Left ventricle myocardium inferior (tissue), 1 donor: ENCODE measurements around the gene SUGCT. TPM values are rescaled to one million over a fixed set of nuclear protein-coding genes. Genes with fewer than 3 reads are reported as not detected.

Source experiments
- DNase-seq: peaks from one replicate; pipeline ENCODE4 v3.0.0-alpha.2; 2020
- H3K27ac ChIP-seq: fragments of 200-600 bp; replicated peaks from 2 replicates; pipeline ENCODE4 v1.8.0; 2021
- H3K27me3 ChIP-seq: fragments of 200-600 bp; 2 replicates; pipeline ENCODE4 v1.8.0; 2021; ENCODE audit warnings: low read depth
- H3K36me3 ChIP-seq: fragments of 200-600 bp; 2 replicates; pipeline ENCODE4 v1.8.0; 2021
- H3K4me1 ChIP-seq: fragments of 200-600 bp; 2 replicates; pipeline ENCODE4 v1.8.0; 2021
- H3K4me3 ChIP-seq: fragments of 200-600 bp; 2 replicates; pipeline ENCODE4 v1.8.0; 2021; ENCODE audit warnings: mild to moderate bottlenecking, moderate library complexity
- H3K9me3 ChIP-seq: fragments of 200-600 bp; replicated peaks from 2 replicates; pipeline ENCODE4 v1.8.0; 2021
- CTCF ChIP-seq: fragments of 200-600 bp; IDR thresholded peaks from 2 replicates; pipeline ENCODE4 v1.8.0; 2021; ENCODE audit warnings: antibody characterized with exemption, mild to moderate bottlenecking, borderline replicate concordance
- intact Hi-C: fragments of 100-400 bp; cut with micrococcal nuclease; formaldehyde crosslinking; loops from one replicate; pipeline ENCODE4 v1.11.0; 2022
- total RNA-seq: library from RNA; stranded (reverse); fragmentation: NEBNext Ultra II Directional; extraction: Animal tissue kit (Norgen Biotek cat#: 25700); gene quantifications from one replicate; pipeline ENCODE4 v1.2.1, GENCODE V29; 2021
- donor health status: DM: no; HTN: yes; CAD: no; lungs with severe emphysema.

The SUGCT gene
- total RNA-seq, 1 donor from 2014 or later: 5.0 TPM

DNA sequence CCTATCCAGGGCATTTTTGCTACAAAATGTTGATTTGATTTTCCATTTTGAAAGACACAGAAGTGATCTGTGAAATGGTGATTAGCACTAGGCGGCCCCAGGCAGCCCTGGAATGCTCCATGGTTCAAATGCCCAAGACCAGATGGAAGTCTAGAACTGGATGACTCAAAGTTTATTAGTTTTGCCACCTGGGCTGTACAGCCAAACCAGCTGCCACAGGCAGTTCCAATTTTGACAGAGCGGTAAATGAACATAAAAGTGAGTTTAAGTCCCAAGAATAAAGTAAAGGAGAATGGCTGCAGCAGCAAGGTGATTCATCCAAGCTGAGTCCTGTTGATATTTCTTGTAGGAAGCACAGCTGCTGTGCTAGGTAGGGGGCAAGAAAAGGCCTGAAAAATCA is 180.5 kb downstream of the SUGCT start:
- Histone ChIP-seq H3K4me1 (no peaks in the 10 kb centered on the region), H3K27ac (no peak overlapping the region), H3K36me3 (no peaks in the 10 kb centered on the region), H3K9me3 (no peaks in the 10 kb centered on the region), H3K27me3 (no peaks in the 10 kb centered on the region), H3K4me3 (no peak overlapping the region)
- DNase-seq: no peak
- TF ChIP-seq CTCF: no peak
- intact Hi-C loops: no loop called here

GRCh38 chr7:40316176-40316575 is 181.4 kb downstream of the SUGCT start:
- no peak for TF ChIP-seq CTCF
- no peak for DNase-seq
- H3K4me1 ChIP-seq: no peaks in the 10 kb centered on the region
- no peaks in the 10 kb centered on the region for H3K36me3 ChIP-seq
- no peak overlapping the region for H3K27ac ChIP-seq
- no peaks in the 10 kb centered on the region for H3K27me3 ChIP-seq
- H3K9me3 ChIP-seq: no peaks in the 10 kb centered on the region
- intact Hi-C loops: no loop called here
- H3K4me3 ChIP-seq: no peak overlapping the region

DNA sequence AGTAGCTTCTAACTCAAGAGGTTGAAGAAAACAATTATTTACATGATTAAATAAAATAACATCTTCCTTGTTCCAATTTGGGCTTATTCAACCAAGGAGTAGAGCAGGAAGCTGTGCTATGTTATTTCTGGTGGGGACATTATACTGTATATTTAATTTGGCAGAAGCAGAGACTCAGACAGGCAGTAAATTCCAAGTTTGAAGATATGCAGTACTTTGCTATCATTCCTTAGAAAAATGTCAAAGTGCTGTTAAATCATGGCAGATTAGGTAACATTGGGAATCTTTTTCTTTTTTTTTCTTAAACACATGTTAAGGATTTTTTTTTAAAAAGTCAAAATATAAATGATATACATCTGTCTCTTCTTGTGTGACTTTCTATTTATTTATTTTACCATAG is 190.1 kb downstream of the SUGCT start:
- no peaks in the 10 kb centered on the region for H3K27me3 ChIP-seq
- no peaks in the 10 kb centered on the region for H3K4me1 ChIP-seq
- no peaks in the 10 kb centered on the region for H3K9me3 ChIP-seq
- no peak for TF ChIP-seq CTCF
- H3K36me3 ChIP-seq: no peaks in the 10 kb centered on the region
- intact Hi-C loops: loop anchor here (10.0 kb wide), 1 partner anchor 1410 kb away; no protein-coding TSS in a partner anchor
- no peak for DNase-seq
- no peak overlapping the region for H3K4me3 ChIP-seq
- no peak overlapping the region for H3K27ac ChIP-seq

GRCh38 chr7:40327113-40327512 is 192.3 kb downstream of the SUGCT start:
- H3K27ac ChIP-seq: no peak overlapping the region
- intact Hi-C loops: loop anchor here (10.0 kb wide), 1 partner anchor 1408 kb away; no protein-coding TSS in a partner anchor
- H3K4me3 ChIP-seq: no peak overlapping the region
- no peaks in the 10 kb centered on the region for H3K27me3 ChIP-seq
- H3K36me3 ChIP-seq: no peaks in the 10 kb centered on the region
- no peaks in the 10 kb centered on the region for H3K4me1 ChIP-seq
- H3K9me3 ChIP-seq: no peaks in the 10 kb centered on the region
- TF ChIP-seq CTCF: no peak
- DNase-seq: no peak

DNA sequence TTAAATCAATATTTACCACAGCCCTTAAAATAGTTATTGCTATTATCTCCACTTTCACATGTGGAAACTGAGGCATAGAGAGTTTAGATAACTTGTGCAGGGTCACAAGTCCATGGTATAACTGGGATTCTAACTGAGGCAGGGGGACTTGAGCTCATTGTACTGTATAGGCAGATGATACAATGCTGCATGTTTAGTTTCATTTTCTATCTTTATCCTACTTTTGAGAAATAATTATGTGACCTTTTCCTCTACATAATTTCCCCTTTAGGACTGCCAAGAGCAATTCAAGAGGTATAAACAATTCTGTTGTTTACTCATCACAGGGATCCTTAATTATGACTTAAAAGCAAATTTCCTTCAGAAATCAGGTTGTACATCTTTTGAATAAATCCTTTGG is 193.1 kb downstream of the SUGCT start:
- H3K36me3 ChIP-seq: no peaks in the 10 kb centered on the region
- no peaks in the 10 kb centered on the region for H3K9me3 ChIP-seq
- H3K27ac ChIP-seq: no peak overlapping the region
- no peaks in the 10 kb centered on the region for H3K27me3 ChIP-seq
- no peaks in the 10 kb centered on the region for H3K4me1 ChIP-seq
- DNase-seq: no peak
- H3K4me3 ChIP-seq: no peak overlapping the region
- TF ChIP-seq CTCF: no peak
- intact Hi-C loops: loop anchor here (10.0 kb wide), 1 partner anchor 1407 kb away; no protein-coding TSS in a partner anchor
